ENCODE measurements around the gene IFNL2. TPM values are rescaled to one million over a fixed set of nuclear protein-coding genes. Genes with fewer than 3 reads are reported as not detected.

Gene IFNL2
- total and polyA plus RNA-seq, 9 of the 15 experiments (the other 6 are each of a cell fraction or from before 2014, with no cell fraction given), result not detected

DNA sequence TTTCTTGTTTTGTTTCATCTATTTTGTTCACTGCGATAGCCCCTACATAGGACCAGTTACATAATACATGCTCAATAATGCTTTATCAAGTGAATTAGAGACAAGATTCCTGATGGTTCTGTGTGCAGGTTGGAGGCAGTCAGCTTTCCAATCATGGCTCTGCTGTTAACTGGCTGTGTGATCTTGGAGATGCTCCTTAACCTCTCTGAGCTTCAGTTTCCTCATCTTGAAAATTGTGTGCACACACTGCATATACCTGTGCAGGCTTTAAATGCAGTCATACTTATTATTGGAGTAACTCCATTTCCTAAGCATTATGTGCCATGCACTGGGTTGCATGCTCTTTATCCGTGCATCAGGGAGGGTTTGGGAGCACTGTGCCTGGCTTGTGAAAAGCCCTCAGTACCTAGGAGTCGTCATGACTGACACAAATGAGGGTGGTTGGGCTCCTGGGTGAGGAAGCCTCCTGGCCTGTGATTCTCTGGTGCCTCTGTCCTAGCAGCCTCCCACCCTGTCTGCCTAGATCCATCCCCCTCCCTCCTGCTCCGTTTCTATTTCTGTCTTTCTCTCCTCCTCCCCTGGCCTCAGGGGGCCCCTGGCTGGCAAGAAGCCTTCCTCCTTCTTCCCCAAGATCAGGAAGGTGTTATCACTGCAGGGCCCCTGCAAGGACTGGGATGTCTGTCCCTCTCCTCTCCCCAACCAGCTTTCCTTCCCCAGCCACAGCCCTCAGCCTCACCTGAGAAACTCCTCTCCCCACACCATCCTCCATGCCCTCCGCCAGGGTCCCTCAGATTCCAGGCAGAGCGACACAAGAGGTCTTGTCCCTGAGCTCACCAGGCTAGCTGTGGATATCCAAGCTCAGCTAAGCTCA is 36.7 kb downstream of the IFNL2 start:
- H3K4me3 ChIP-seq, result no peak overlapping the region
- no peaks in the 10 kb centered on the region for H3K27me3 ChIP-seq (ENCODE audit: control insufficient read depth in 2 of 2, insufficient read depth in 2 of 2, low read length in 2 of 2)
- peak overlapping the region in 1 of 2 experiments; percentile 26; a peak in 2 of 4 replicates for H3K9ac ChIP-seq (ENCODE audit: insufficient read depth in 1 of 2, low read depth in 2 of 2, low read length in 2 of 2)
- POLR2A ChIA-PET, result interaction anchor here (0.7 kb wide), 1 partner anchor 13 kb away, joined by 3 read pairs; no protein-coding TSS in a partner anchor
- CTCF ChIA-PET (ENCODE audit: low intra/inter-chr PET ratio), result no interaction called here
- FAIRE-seq (no peak), DNase-seq (ENCODE audit: extremely low read depth in 1 of 4, low spot score in 3 of 4) (peak in 2 of 4 experiments; percentile 9 to 30), ATAC-seq (no peak)
- H3K4me2 ChIP-seq (ENCODE audit: insufficient read depth, low read length), result no peak overlapping the region
- in situ Hi-C loops (cut with MboI), result no loop called here
- H3K9me1 ChIP-seq (ENCODE audit: control insufficient read depth, insufficient read depth, low read length), result no peaks in the 10 kb centered on the region
- peaks cover 5% of the 10 kb centered on the region; the same call in 2 of the 3 replicates for H3K79me2 ChIP-seq (ENCODE audit: control insufficient read depth, insufficient read depth, low read length)
- no peak overlapping the region for H3K27ac ChIP-seq (ENCODE audit: extremely low read depth, low read depth, low read length)
- intact Hi-C loops (cut with micrococcal nuclease), result loop anchor here (10.0 kb wide), 1 partner anchor 50 kb away; no protein-coding TSS in a partner anchor
- whole genome bisulfite sequencing (ENCODE audit: insufficient coverage, low coverage, missing lambda C conversion rate), result 34% methylated on average over 5 of the region's 6 CpGs
- H4K20me1 ChIP-seq (replicated peaks; ENCODE audit: control insufficient read depth, insufficient read depth, low read length), result no peaks in the 10 kb centered on the region
- no TSS peak for BruUV-seq (replicated peaks)
- peaks cover 32 to 33% of the 10 kb centered on the region in 2 experiments for H3K4me1 ChIP-seq (replicated peaks in 1 of 2; ENCODE audit: control insufficient read depth in 2 of 2, insufficient read depth in 2 of 2, low read length in 2 of 2)
- TF ChIP-seq BCLAF1 (IDR thresholded peaks at IDR 0.05; ENCODE audit: borderline replicate concordance in 1 of 2, control insufficient read depth in 1 of 2, low read depth in 2 of 2, low read length in 1 of 2) (no peak), RBM25 (IDR thresholded peaks at IDR 0.05; ENCODE audit: low read depth, low read length, severe bottlenecking) (peak; percentile 81), BCOR (IDR thresholded peaks at IDR 0.05) (peak; percentile 39), ZSCAN32 (CRISPR knock-in tag; IDR thresholded peaks at IDR 0.05) (no peak), PATZ1 (CRISPR knock-in tag; IDR thresholded peaks at IDR 0.05; ENCODE audit: borderline replicate concordance) (no peak), KDM1A (IDR thresholded peaks at IDR 0.05) (peak in 1 of 2 experiments; percentile 59; a peak in 2 of 4 replicates), ZFP36 (IDR thresholded peaks at IDR 0.05; ENCODE audit: low read depth, low read length, partially characterized antibody) (peak; percentile 72), PYGO2 (tag; IDR thresholded peaks at IDR 0.05) (no peak)
- H3K36me3 ChIP-seq (ENCODE audit: control insufficient read depth, insufficient read depth, low read length), result peaks cover 13% of the 10 kb centered on the region; the same call in 1 of the 3 replicates
- no peaks in the 10 kb centered on the region for H3K9me3 ChIP-seq (replicated peaks; ENCODE audit: control insufficient read depth, insufficient read depth, low read depth, low read length)
- no peak overlapping the region for H2AFZ ChIP-seq (ENCODE audit: low read depth, low read length)

Data from K562 (cell line).